Left lung (tissue), 10 donors: ENCODE results near the gene PPP4C. TPM values are rescaled to one million over a fixed set of nuclear protein-coding genes. Genes with fewer than 3 reads are reported as not detected.

Source experiments
- ATAC-seq: fragments of 200-7000 bp; cut with Tn5 transposase; one replicate; pipeline ENCODE4 v1.9.1; 2020; ENCODE audit warnings: moderate library complexity
- DNase-seq, 4 donors: peaks; one replicate each; pipeline ENCODE4 v3.0.0-alpha.2; 2013 to 2020
- H3K27ac ChIP-seq, 2 donors: fragments of 200-600 bp; sonication (generic) in 1 of 2; one replicate each; pipeline versions ENCODE4 v1.5.0 to v1.8.0; 2020 to 2021
- H3K27me3 ChIP-seq, 2 donors: fragments of 200-600 bp; sonication (generic) in 1 of 2; one replicate each; pipeline versions ENCODE4 v1.5.0 to v1.8.0; 2020 to 2021
- H3K36me3 ChIP-seq, 2 donors: fragments of 200-600 bp; sonication (generic) in 1 of 2; one replicate each; pipeline versions ENCODE4 v1.5.0 to v1.8.0; 2020 to 2021
- H3K4me1 ChIP-seq, 2 donors: fragments of 200-600 bp; one replicate each; pipeline ENCODE4 v1.8.0; 2021
- H3K4me3 ChIP-seq, 2 donors: fragments of 200-600 bp; sonication (generic) in 1 of 2; one replicate each; pipeline versions ENCODE4 v1.5.0 to v1.8.0; 2020 to 2021; ENCODE audit warnings: mild to moderate bottlenecking in 1 of 2
- H3K9me3 ChIP-seq, 2 donors: fragments of 200-600 bp; sonication (generic) in 1 of 2; one replicate each; pipeline versions ENCODE4 v1.5.0 to v1.8.0; 2020 to 2021
- intact Hi-C, 2 donors: fragments of 100-400 bp; cut with DNase I; formaldehyde crosslinking; loops; one replicate each; pipeline versions ENCODE4 v1.11.2 to v1.14.2; 2022
- polyA plus RNA-seq, 6 donors: library from polyadenylated mRNA; unstranded; fragments of 120-200 nt; gene quantifications; one replicate each; pipeline ENCODE4 v1.2.1, GENCODE V29; 2013; ENCODE audit not compliant: insufficient read length in 6 of 6
- total RNA-seq, 2 donors: library from RNA; stranded (reverse); fragmentation: NEBNext Ultra II Directional; extraction: Animal tissue kit (Norgen Biotek cat#: 25700); gene quantifications; one replicate each; pipeline ENCODE4 v1.2.1, GENCODE V29; 2021
- TF ChIP-seq, protein P1 (sequence below), 2 donors: fragments of 200-600 bp; sonication (generic) in 1 of 2; IDR thresholded peaks; one replicate each; pipeline versions ENCODE4 v1.5.0 to v1.8.0; 2021; ENCODE audit warnings: antibody characterized with exemption in 2 of 2
- donor health status: DM: no; HTN: yes; CAD: no.
- donor health status: DM: no; HTN: no; CAD: no.

PPP4C gene
- total and polyA plus RNA-seq, 8 donors: 62.0 to 89.8 (median 76.9) TPM

DNA sequence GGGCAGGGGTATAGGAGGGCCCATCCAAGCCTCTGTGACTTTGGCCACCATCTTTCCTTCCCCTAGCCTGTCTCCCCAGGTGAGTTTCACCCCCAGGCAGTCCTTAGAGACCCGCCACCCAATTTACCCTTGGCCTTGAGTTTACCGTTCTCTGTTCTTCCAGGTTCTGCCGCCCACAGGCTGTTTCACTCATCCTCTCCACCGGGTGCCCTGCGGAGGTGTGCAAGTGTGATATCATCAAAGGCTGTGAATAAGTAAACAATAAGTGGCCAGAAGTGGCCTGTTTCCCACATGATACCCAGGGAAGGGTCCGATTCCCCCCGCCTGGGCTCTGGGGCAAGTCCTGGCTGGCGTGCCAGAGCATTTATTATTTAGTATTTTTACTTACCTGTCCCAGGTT lies 29.6 kb upstream of the PPP4C start:
- Histone ChIP-seq H3K27ac (no peak overlapping the region), H3K27me3 (peaks cover 0 to 14% of the 10 kb centered on the region in 2 donors), H3K4me1 (no peaks in the 10 kb centered on the region), H3K9me3 (no peaks in the 10 kb centered on the region), H3K36me3 (no peaks in the 10 kb centered on the region), H3K4me3 (no peak overlapping the region)
- intact Hi-C loops: no loop called here
- ATAC-seq: no peak
- TF ChIP-seq, protein P1, sequence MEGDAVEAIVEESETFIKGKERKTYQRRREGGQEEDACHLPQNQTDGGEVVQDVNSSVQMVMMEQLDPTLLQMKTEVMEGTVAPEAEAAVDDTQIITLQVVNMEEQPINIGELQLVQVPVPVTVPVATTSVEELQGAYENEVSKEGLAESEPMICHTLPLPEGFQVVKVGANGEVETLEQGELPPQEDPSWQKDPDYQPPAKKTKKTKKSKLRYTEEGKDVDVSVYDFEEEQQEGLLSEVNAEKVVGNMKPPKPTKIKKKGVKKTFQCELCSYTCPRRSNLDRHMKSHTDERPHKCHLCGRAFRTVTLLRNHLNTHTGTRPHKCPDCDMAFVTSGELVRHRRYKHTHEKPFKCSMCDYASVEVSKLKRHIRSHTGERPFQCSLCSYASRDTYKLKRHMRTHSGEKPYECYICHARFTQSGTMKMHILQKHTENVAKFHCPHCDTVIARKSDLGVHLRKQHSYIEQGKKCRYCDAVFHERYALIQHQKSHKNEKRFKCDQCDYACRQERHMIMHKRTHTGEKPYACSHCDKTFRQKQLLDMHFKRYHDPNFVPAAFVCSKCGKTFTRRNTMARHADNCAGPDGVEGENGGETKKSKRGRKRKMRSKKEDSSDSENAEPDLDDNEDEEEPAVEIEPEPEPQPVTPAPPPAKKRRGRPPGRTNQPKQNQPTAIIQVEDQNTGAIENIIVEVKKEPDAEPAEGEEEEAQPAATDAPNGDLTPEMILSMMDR (IDR thresholded peaks at IDR 0.05): no peak
- no peak for DNase-seq

DNA sequence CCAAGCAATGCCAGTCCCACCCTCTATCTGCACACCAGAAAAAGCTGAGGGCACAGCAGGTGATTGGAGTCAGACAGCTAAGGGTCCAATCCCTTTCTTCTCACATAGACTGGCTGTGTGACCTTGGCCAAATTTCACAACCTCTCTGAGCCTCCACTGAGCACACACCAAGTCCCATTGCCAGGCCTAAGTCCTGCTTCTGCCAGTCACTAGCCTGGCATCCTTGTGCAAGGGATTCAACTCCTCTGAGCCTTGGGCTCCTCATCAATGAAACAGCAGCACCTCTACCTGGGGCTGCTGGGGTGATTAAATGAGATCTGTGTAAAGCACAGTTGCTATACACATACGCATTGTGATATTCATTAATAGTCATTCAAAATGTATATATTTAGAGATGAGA lies 29.2 kb upstream of the PPP4C start:
- Histone ChIP-seq H3K9me3 (no peaks in the 10 kb centered on the region), H3K4me3 (no peak overlapping the region), H3K27me3 (peaks cover 0 to 14% of the 10 kb centered on the region in 2 donors), H3K27ac (no peak overlapping the region), H3K36me3 (no peaks in the 10 kb centered on the region), H3K4me1 (no peaks in the 10 kb centered on the region)
- DNase-seq: no peak
- intact Hi-C loops: no loop called here
- ATAC-seq: no peak
- TF ChIP-seq, protein P1 (IDR thresholded peaks at IDR 0.05): no peak

DNA sequence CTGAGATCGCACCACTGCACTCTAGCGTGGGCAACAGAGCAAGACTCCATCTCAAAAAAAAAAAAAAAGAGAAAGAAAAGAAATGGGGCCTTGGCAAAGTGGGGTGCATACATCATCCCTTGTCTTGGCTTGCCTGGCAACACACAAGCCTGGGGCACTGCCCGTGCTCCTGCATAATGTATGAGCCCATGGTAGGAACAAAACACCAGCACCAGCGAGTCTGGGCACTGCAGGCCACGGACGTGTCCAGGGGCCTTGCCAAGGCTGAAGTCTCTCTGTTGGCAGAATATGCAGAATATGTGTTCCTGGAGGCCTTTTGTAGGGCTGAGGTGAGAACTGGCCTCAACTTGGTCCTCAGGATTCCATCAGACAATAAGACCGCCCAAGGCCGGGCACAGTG lies 25.9 kb upstream of the PPP4C start:
- Histone ChIP-seq H3K4me1 (peaks cover 11 to 26% of the 10 kb centered on the region in 2 donors), H3K4me3 (no peak overlapping the region), H3K27me3 (peaks cover 0 to 7% of the 10 kb centered on the region in 2 donors), H3K9me3 (no peaks in the 10 kb centered on the region), H3K36me3 (no peaks in the 10 kb centered on the region), H3K27ac (no peak overlapping the region)
- ATAC-seq (no peak), DNase-seq (no peak)
- TF ChIP-seq, protein P1 (IDR thresholded peaks at IDR 0.05): no peak
- intact Hi-C loops: no loop called here

DNA sequence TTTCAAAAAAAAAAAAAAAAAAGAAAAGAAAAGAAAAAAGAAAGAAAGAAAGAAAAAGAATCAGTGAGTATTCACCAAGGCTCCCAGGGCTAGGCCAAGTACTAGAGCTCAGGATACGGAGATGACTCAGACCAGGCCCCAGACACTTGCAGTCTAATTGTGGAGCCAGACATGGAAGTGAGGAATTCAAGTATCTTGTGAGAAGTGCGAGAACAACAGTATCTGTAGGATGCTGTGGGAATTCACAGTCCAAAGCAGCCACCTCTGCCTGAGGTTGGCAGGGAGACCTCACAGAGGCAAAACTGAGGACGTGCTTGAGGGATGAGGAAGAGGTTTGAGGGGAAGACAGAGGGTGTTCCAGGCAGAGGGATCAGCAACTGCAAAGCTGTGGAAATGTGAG lies 24.3 kb upstream of the PPP4C start:
- TF ChIP-seq, protein P1 (IDR thresholded peaks at IDR 0.05): no peak
- Histone ChIP-seq H3K4me3 (no peak overlapping the region), H3K9me3 (no peaks in the 10 kb centered on the region), H3K27ac (no peak overlapping the region), H3K4me1 (peaks cover 11 to 30% of the 10 kb centered on the region in 2 donors), H3K27me3 (no peaks in the 10 kb centered on the region), H3K36me3 (no peaks in the 10 kb centered on the region)
- ATAC-seq: no peak
- intact Hi-C loops: no loop called here
- no peak for DNase-seq

DNA sequence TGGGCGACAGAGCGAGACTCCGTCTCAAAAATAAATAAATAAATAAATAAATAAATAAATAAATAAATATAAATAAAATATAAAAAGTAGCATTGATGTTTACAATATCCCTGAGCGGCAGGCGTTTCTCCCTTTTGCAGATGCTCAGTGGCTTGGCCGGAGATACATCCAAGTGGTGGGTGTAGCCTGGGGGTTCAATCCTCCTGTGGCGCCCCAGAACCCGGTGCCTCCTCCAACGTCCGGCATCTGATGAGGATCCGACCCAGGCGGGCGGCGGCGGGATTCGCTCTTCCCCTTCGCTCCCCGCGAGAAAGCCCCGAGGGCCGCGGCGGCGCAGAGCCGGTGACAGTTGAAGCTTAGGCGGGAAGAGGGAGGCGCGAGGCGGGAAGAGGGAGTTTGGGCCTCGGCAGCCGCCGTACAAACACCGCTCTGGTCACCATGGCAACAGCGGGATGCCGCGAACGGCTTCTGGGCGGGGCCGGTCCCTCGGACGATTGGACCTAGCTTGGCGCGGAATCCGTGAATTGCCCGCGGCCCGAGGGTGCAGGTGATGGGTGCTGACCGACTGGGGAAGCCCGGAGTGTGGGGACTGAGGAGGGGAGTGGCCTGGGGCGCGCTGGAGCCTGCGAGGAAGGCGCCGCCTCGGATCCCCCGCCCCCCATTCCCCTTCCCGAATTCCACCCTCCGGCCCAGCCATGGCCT lies 23.0 kb upstream of the PPP4C start:
- TF ChIP-seq, protein P1 (IDR thresholded peaks at IDR 0.05): no peak

More for the DNA sequence above, 23.0 kb upstream of the PPP4C start:
- Histone ChIP-seq H3K36me3 (no peaks in the 10 kb centered on the region), H3K4me1 (peaks cover 11 to 30% of the 10 kb centered on the region in 2 donors), H3K4me3 (peak overlapping the region; percentile 85 to 86), H3K27ac (peak overlapping the region in 1 of 2 donors; percentile 71), H3K9me3 (no peaks in the 10 kb centered on the region), H3K27me3 (no peaks in the 10 kb centered on the region)
- DNase-seq (peak; percentile 89 to 98 (median 94)), ATAC-seq (peak; percentile 94)
- intact Hi-C loops: no loop called here
